Duodenal mucosa (tissue), 2 donors: ENCODE data around the gene ECE1.

Experiments used
- H3K27ac ChIP-seq: one replicate; pipeline ENCODE4 v1.7.0; 2013; ENCODE audit warnings: low read depth, low read length
- H3K27me3 ChIP-seq, 2 donors: one replicate each; pipeline ENCODE4 v1.7.0; 2013; ENCODE audit warnings: low read length in 2 of 2, control low read depth in 1 of 2; ENCODE audit not compliant: insufficient read depth in 2 of 2, control insufficient read depth in 1 of 2
- H3K36me3 ChIP-seq, 2 donors: one replicate each; pipeline ENCODE4 v1.7.0; 2013; ENCODE audit warnings: low read length in 2 of 2, control low read depth in 1 of 2; ENCODE audit not compliant: insufficient read depth in 2 of 2, control insufficient read depth in 1 of 2
- H3K4me1 ChIP-seq, 2 donors: one replicate each; pipeline ENCODE4 v1.7.0; 2013; ENCODE audit warnings: low read length in 2 of 2, control low read depth in 1 of 2; ENCODE audit not compliant: insufficient read depth in 2 of 2, control insufficient read depth in 1 of 2
- H3K4me3 ChIP-seq, 2 donors: one replicate each; pipeline ENCODE4 v1.7.0; 2013; ENCODE audit warnings: low read length in 2 of 2, low read depth in 1 of 2
- H3K9ac ChIP-seq, 2 donors: one replicate each; pipeline ENCODE4 v1.7.0; 2013; ENCODE audit warnings: low read length in 2 of 2, low read depth in 1 of 2
- H3K9me3 ChIP-seq, 2 donors: one replicate each; pipeline ENCODE4 v1.7.0; 2013; ENCODE audit warnings: low read length in 2 of 2, control low read depth in 1 of 2; ENCODE audit not compliant: control insufficient read depth in 1 of 2

Gene ECE1

DNA sequence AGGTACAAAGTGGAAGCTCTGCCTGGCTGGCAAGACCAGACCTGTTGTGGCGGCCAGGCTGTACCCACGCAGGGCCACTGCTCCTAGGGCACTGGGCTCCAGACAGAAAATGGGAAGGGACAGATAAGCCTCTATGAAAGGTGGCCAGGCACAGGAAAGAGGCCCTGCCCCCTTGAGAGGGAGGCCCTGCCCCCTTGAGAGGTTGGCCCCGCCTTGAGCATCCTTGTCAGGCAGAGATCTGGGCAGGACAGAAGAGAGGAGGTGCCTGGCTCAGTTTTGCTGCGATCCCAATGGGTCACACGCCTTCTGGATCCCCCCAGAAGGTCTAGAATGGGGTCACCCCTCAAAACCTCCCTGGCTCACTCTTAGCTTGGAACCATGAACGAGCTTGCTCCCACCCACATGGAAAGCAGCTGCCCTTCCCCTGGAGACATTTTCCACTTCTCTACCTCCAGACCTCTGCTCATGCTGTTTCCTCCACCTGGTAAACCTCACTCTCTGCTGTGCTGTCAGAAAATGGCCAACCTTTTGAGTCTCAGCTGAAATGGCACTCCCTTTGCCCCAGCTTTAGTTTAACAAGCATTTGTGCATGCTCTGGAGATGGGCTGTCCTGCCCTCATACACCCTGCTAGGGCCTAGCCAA, 17.5 kb upstream of the ECE1 start:
- H3K27ac ChIP-seq: no peak overlapping the region
- H3K27me3 ChIP-seq: no peaks in the 10 kb centered on the region
- no peaks in the 10 kb centered on the region for H3K9me3 ChIP-seq
- peaks cover 12 to 17% of the 10 kb centered on the region in 2 donors for H3K4me1 ChIP-seq
- no peak overlapping the region for H3K4me3 ChIP-seq
- no peak overlapping the region for H3K9ac ChIP-seq
- no peaks in the 10 kb centered on the region for H3K36me3 ChIP-seq

DNA sequence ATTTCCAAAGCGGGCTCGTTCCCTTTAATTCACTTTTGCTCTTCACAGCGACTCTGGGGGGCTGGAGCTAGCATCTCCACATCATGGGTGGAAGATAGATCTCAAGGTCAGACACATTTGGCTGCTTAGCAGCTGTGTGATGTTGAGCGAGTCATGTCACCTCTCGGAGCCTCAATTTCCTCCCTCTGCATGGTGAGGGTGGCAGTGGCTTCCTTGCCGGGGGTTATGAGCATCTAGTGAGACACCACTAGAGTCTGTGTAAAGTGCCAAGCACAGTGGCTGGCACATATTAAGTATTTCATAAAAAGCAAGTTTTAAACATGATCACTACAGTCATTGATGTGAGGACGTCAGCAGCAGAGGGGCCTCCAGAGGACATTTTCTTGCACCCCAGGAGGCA, 16.9 kb upstream of the ECE1 start:
- H3K4me1 ChIP-seq: peaks cover 17 to 21% of the 10 kb centered on the region in 2 donors
- H3K9ac ChIP-seq: no peak overlapping the region
- H3K36me3 ChIP-seq: no peaks in the 10 kb centered on the region
- H3K27ac ChIP-seq: no peak overlapping the region
- no peaks in the 10 kb centered on the region for H3K9me3 ChIP-seq
- H3K27me3 ChIP-seq: no peaks in the 10 kb centered on the region
- H3K4me3 ChIP-seq: no peak overlapping the region

DNA sequence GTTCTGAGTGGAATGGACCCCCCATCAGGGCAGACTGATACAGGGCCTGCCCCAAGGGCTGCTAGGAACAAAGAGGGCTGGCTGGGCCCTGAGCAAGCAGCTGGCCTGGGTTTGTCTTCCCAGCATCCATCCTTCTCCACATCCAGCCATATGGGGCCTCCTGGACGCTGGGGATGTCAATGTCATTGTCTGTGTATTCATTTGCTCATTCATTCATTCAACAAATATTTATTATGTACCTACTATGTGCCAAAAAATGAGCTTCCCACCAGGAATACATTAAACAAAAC, 15.6 kb upstream of the ECE1 start:
- Histone ChIP-seq H3K4me1 (peaks cover 17 to 23% of the 10 kb centered on the region in 2 donors), H3K27ac (no peak overlapping the region), H3K9ac (no peak overlapping the region), H3K36me3 (no peaks in the 10 kb centered on the region), H3K27me3 (no peaks in the 10 kb centered on the region), H3K4me3 (no peak overlapping the region), H3K9me3 (no peaks in the 10 kb centered on the region)

DNA sequence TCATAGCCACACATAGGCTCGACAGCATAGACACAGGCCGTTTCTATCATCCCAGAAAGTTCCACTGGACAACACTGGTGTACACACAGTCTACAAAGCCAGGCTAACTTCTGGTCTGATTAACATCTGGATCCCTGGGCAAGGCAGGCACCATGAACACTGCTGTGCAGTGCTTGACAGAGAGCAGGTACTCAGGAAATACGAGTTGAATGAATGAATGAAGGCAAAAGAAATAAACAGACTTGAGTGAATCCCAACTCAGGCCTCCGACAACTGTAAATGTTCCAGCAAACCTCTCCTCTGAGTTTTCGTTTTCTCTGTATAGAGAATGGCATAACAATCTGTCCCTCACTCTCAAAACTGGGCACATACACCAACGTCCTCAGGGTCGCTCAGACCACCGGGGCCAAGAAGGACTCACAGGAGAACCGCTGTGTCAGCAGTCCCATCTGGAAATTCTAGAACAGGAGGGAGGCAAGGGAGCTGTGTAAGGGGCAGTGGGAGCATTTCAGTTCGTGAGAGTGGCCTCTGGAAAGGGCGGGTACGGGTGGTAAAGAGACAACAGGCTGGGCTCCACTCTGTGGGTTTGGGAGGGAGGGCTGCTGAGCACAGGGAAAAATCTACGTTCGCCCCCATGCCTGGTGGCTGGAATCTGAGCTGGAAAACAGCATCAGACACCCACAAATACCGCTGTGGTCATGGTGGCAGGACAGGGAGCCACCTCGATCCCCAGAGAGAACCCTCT, 15.1 kb upstream of the ECE1 start:
- H3K4me3 ChIP-seq: no peak overlapping the region
- no peaks in the 10 kb centered on the region for H3K9me3 ChIP-seq
- no peak overlapping the region for H3K27ac ChIP-seq
- peaks cover 17 to 25% of the 10 kb centered on the region in 2 donors for H3K4me1 ChIP-seq
- H3K27me3 ChIP-seq: no peaks in the 10 kb centered on the region
- no peak overlapping the region for H3K9ac ChIP-seq
- no peaks in the 10 kb centered on the region for H3K36me3 ChIP-seq

DNA sequence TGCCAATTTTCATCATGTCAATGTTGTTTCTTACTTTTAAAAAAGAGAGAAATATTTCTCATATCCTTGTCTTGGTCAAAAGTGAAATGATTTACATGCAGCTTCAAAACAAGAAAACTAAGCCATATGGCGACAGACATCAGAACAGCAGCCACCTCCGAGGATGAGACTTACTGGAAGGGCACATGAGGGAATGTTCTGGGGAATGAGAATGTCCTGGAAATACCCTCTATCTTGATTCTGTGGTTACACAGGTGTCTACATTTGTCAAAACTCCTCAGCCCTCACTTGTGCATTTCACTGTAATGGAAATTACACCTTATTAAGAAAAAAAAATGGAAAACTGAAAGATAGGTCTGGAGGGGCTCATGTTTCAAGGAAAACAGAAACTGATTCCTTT, 14.2 kb upstream of the ECE1 start:
- no peaks in the 10 kb centered on the region for H3K27me3 ChIP-seq
- H3K9me3 ChIP-seq: no peaks in the 10 kb centered on the region
- H3K4me3 ChIP-seq: no peak overlapping the region
- no peak overlapping the region for H3K27ac ChIP-seq
- H3K9ac ChIP-seq: no peak overlapping the region
- peaks cover 17 to 26% of the 10 kb centered on the region in 2 donors for H3K4me1 ChIP-seq
- no peaks in the 10 kb centered on the region for H3K36me3 ChIP-seq

DNA sequence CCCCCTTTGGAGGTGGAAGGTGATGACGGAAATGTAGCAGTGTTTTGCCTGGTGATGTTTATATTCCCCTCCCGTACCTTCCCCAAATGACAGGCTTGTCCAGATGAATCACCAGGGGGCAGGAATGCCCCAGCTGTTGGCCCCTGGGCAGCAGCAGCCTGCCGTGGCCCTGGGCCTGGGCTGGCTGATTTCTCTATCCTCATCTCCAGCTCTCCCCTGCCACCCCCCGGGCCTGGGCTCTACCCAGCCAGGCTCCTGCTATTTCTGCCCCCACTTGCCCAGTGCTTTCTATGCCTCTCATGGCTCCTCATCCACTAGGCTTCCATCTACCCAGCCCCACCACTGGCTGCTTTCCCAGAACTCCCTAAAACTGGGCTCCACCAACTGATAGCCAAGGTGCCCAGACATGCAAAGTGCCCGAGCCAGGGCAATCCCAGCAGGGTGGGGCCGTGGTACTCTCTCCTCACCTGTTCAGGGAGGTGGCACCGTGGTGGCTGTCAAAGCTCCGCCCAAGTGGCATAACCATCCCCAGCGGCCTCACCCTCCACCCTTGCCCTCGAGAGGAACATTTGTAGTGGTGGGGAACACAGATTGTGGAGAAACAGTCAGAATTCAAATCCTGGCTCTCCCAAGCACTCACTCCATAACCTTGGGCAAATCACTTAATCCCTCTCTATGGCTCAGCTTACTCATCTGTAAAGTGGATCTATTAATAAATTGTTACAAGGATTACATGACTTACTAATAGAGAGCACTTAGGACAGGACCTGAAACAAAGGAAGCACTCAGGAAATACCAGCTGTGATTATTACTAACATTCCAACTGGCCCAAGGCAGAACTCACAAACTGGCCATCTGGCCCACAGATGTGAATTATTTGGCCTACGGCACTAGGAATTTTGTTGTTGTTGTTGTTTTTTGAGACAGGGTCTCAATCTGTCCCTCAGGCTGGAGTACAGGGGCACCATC, 12.8 kb upstream of the ECE1 start:
- H3K4me1 ChIP-seq: peaks cover 27 to 34% of the 10 kb centered on the region in 2 donors
- H3K27me3 ChIP-seq: no peaks in the 10 kb centered on the region
- no peaks in the 10 kb centered on the region for H3K36me3 ChIP-seq
- no peak overlapping the region for H3K27ac ChIP-seq
- peak overlapping the region in 1 of 2 donors; percentile 25 for H3K9ac ChIP-seq
- H3K4me3 ChIP-seq: no peak overlapping the region
- no peaks in the 10 kb centered on the region for H3K9me3 ChIP-seq

DNA sequence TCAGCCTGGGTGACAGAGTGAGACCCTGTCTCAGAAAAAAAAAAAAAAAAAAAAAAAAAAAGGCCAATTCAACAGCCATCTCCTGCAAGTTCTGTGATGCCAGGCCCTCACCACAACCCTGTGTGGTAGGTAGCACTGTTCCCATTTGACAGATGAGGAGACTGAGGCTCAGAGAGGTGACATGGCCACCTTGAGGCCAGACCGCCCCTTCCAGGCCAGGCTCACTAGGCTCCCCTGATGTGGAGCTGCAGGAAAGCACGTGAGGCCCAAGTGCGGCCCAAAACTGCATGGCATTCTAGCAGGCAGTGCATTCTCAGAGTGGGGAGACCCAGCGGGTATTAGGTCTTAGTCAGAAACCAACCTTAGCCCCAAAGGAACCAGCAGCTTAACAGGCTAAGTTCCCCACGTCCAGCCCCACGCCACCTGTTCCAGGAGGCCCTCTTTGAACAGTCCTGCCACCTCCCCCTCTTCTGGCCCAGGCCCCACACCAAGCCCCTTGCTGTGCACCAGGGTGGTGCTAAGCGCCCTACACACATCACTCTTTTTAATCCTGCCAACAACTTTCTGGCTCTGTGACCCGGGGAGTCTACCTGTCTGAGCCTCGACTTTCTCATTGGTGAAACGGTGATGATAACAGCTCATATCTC, 11.7 kb upstream of the ECE1 start:
- no peaks in the 10 kb centered on the region for H3K9me3 ChIP-seq
- H3K4me3 ChIP-seq: no peak overlapping the region
- peaks cover 27 to 33% of the 10 kb centered on the region in 2 donors for H3K4me1 ChIP-seq
- no peak overlapping the region for H3K9ac ChIP-seq
- H3K27me3 ChIP-seq: no peaks in the 10 kb centered on the region
- H3K36me3 ChIP-seq: no peaks in the 10 kb centered on the region
- no peak overlapping the region for H3K27ac ChIP-seq

DNA sequence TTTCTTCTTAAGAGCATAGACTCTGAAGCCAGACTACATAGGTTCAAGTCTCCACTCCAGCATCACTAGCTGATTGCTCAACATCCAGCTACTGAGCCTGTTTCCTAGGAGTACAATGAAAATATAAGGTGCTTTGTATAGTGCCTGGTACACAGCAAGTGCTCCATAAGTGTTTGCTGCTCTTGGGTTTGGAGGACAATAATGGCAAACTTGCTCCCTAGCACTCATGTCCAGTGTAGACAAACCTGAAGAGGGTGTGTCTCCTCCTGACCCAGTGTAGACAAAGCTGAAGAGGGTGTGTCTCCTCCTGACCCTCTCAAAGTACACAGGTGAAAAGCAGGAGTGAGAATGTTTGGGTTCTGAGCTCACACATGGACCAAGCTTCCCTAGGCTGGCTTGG, 10.5 kb upstream of the ECE1 start:
- no peaks in the 10 kb centered on the region for H3K27me3 ChIP-seq
- peaks cover 27 to 34% of the 10 kb centered on the region in 2 donors for H3K4me1 ChIP-seq
- no peaks in the 10 kb centered on the region for H3K9me3 ChIP-seq
- H3K9ac ChIP-seq: no peak overlapping the region
- no peak overlapping the region for H3K4me3 ChIP-seq
- no peak overlapping the region for H3K27ac ChIP-seq
- no peaks in the 10 kb centered on the region for H3K36me3 ChIP-seq

DNA sequence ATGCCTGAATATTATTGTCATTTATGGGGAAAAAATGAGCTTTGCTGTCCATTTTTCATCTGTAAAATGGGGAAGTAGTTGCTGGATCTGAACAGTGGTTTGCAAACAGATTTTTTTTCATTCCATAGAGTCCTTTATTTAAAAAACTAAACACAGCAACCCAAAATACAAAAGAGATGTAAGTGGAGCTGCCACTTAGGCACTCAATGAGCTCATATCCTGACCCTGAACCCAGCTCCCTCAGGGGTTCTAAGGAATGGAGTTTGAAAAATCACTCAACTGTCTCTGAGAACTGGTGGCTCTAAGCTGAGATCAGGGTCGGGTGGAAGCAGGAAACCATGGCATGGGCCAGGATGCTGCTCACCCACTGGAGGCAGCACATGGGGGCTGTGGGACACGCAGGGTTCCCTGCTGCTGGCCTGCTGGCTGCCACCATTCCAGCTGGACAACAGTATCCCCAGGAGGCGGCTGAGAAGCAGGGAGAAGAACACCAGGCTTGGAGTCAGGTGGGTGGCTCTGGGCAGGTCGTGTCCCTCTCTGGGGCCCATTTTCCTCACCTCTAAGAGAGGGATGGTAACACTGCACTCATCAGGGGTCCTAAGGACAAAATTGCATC, 9.6 kb upstream of the ECE1 start:
- no peak overlapping the region for H3K27ac ChIP-seq
- H3K27me3 ChIP-seq: no peaks in the 10 kb centered on the region
- no peaks in the 10 kb centered on the region for H3K36me3 ChIP-seq
- H3K9ac ChIP-seq: no peak overlapping the region
- H3K4me3 ChIP-seq: no peak overlapping the region
- peaks cover 30 to 41% of the 10 kb centered on the region in 2 donors for H3K4me1 ChIP-seq
- H3K9me3 ChIP-seq: no peaks in the 10 kb centered on the region
